Non-pigmented ciliary epithelial cell (primary cell): ENCODE results near the gene MCM3AP.

Source experiments
- DNase-seq: peaks from one replicate; pipeline ENCODE4 v3.0.0-alpha.2; 2010; ENCODE audit warnings: low read depth

Gene MCM3AP

GRCh38 chr21:46185716-46186115 is 99.7 kb downstream of the MCM3AP start:
- DNase-seq, result no peak
